GM13977 (cell line): ENCODE results near the gene CTBP2.

ENCODE experiments used
- DNase-seq: peaks from one replicate; pipeline ENCODE4 v3.0.0; 2012; ENCODE audit warnings: low spot score
- in situ Hi-C: fragments of 300-500 bp; cut with MboI; formaldehyde crosslinking; loops from one replicate; pipeline ENCODE4 v1.12.0; 2022; ENCODE audit warnings: low sequenced_read_pairs, low pct_unique_long_range_greater_than_20kb, mixed read lengths, inconsistent platforms; ENCODE audit not compliant: unreplicated experiment
- TF ChIP-seq, protein P1 (sequence below): IDR thresholded peaks from 2 replicates; pipeline ENCODE4 v1.5.1; 2012; ENCODE audit warnings: mild to moderate bottlenecking, control low read depth; ENCODE audit not compliant: insufficient read depth; ENCODE audit errors: extremely low read depth, missing control alignments

Gene CTBP2

DNA sequence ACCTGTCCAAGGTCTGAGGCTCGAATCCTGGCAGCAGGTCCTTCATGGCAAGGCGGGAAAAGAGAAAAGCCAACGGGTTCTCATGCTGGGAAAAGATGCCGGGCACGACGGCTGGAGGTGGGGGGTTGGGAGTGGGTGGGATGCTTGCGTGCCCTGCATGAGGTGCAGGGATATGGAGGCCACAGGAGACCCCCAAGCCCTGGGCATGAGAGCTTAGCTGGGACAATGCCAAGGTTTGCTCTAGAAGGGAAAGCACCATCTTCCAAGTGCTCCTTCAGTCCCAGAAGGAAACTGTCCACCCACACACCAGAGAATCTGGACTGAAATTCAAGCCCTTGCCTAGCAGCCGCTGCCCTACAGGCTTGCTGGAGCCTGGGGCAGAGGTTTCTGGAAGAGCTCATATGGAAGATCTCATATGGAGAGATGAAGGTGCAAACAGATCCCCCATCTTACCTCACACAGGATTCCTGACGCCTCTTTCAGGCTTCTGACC is 154.1 kb downstream of the CTBP2 start:
- TF ChIP-seq, protein P1, sequence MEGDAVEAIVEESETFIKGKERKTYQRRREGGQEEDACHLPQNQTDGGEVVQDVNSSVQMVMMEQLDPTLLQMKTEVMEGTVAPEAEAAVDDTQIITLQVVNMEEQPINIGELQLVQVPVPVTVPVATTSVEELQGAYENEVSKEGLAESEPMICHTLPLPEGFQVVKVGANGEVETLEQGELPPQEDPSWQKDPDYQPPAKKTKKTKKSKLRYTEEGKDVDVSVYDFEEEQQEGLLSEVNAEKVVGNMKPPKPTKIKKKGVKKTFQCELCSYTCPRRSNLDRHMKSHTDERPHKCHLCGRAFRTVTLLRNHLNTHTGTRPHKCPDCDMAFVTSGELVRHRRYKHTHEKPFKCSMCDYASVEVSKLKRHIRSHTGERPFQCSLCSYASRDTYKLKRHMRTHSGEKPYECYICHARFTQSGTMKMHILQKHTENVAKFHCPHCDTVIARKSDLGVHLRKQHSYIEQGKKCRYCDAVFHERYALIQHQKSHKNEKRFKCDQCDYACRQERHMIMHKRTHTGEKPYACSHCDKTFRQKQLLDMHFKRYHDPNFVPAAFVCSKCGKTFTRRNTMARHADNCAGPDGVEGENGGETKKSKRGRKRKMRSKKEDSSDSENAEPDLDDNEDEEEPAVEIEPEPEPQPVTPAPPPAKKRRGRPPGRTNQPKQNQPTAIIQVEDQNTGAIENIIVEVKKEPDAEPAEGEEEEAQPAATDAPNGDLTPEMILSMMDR, result no peak
- DNase-seq, result no peak
- in situ Hi-C loops, result no loop called here

DNA sequence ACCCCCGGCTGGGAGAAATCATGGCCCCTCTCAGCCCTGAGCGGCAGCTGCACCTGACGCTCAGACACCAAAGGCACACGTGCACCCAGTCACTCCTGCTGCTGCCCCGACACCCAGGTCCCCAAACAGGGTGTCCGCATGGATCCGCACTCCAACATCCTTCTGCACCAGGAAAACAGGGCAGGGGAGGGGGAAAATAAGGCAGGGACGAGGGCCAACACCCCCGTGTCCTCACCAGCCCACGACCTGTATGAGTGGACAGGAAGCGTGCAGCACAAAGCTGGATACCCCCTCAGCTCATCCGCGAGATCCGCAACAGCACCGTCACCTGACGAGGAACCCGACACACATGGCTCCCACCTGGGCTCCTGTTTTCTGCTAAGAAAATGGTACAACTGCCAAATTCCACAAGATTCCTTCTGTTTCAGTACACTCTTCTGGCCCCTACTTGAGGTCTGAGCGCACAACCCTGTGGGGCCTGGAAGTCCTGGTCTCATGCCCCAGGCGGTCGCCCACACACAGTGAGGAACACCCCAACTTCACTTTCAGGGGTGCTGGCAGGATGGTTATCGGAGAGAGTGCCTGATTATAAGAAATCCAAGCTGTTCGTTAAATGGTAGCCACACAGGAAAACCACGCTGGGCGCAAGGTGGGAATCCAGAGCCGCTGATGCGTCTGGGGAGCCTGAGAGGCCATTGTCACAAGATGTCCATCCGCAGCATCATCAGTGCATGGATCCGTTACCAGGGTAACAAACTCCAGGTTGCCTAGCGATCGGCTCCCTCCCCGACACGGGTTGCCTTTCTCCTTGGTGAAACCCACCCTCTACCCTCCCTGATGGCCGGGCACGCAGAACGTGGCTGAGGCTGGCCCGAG is 154.8 kb downstream of the CTBP2 start:
- TF ChIP-seq, protein P1, result no peak
- DNase-seq, result no peak
- in situ Hi-C loops, result no loop called here

DNA sequence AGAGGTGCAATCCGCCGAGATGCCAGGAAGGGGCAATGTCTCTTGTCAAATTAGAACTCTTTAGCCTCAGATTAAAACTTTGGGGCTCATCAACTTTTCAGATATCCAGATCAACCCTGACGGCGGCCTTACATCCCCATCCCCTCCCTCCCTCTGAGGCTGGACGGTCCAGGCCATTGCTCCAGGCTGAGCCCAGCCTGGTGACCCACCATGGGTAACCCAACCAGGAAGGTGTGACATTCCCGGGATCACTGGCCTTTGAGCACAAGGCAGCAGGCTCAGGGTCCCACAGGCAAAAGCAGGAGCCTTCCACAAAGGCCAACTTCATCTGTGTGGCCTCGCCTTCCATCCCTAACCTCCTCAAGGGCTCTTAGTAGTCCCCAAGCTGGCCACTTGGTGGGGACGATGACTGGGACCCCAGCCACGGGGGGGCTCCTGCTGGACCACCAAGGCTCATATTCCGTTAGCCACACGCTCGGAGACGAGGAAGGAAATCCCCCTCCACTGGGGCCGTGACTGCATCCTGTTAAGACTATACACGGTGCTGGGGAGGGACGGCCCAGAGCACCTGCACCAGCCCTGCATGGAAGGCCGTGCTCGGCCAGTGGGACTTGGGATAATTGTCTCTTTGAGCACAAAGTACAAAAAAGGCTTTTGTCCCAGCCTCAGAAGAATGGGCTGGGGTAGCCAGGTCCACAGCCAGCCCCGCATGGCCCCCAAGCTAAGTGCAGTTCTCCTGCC is 155.6 kb downstream of the CTBP2 start:
- TF ChIP-seq, protein P1, result no peak
- DNase-seq, result no peak
- in situ Hi-C loops, result no loop called here

DNA sequence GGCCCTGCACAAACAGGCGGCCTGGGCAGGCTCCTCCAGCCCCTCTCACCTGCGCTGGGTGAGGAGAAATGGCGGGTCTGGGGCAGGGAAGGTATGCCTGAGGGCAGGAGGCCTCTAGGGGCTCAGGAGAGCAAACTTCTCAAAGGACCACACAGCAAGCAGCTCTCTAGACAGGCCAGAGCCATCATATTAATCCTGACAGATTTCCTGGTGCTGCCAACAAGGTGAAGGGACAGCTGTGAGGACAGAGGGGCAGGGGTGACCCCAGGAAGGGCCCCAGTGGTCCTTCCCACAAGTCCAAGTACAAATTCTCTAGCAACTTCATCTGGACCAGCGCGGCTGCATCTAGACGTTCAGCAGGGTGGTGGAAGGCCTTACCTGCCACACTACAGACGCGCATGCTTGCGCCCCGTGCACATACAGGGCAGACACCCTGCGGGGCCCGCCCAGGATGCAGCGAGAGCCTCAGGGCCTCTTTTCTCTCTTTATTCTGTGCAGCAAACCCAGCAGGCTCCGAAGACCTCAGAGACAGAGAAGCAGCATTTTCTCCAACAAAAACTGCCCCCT is 156.4 kb downstream of the CTBP2 start:
- TF ChIP-seq, protein P1, result no peak
- DNase-seq, result no peak
- in situ Hi-C loops, result no loop called here

DNA sequence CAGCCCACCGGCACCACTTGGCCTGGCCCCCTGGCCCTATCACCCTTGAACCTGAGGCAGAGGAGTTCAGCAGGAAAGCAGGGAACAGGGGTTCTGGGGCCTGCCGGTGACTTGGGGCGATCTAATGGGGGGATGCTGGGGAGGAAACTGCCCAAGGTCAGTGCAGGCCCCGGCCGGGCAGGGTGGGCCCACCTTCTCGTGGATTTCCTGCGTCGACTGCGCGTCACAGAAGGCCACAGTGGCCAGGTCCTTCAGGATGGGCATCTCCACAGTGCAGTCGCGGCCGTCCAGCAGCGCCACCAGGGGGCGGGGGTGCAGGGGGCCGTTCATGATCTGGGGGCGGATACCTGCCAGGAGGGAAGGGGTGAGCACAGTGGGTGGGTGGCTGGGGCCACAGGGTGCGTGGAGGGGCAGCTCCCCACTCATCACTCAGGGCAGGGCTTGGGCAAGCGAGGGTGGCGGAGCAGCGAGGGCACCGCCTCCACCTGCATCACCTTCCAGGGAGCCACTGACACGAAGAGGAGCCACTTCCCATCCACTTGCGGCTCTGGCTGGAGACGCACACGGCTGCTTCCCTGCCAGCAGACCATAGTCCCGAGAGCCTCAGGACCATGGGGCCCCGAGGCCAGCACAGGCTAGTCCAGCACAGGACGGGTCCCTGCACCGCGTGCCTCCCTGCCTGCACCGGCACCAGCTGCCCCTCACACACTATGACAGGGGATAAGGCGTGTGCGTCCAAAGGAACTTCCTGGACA is 157.0 kb downstream of the CTBP2 start:
- DNase-seq, result no peak
- in situ Hi-C loops, result no loop called here

More for the DNA sequence above, 157.0 kb downstream of the CTBP2 start:
- TF ChIP-seq, protein P1, result no peak
